Neutrophil (primary cell): ENCODE data around the gene LPAR5.
"Not testable (repeated sequence)": the region's sequence is repeated elsewhere in the genome, so short reads cannot be mapped to it uniquely, and the experiment has no call there.

Source experiments
- H3K27ac ChIP-seq: fragments of 200-600 bp; sonication (generic); 2 replicates; pipeline ENCODE4 v1.5.1; 2016; ENCODE audit warnings: mild to moderate bottlenecking, moderate library complexity
- H3K27me3 ChIP-seq: fragments of 200-600 bp; sonication (generic); 2 replicates; pipeline ENCODE4 v1.6.0; 2016; ENCODE audit warnings: mild to moderate bottlenecking
- H3K36me3 ChIP-seq: fragments of 200-600 bp; sonication (generic); 2 replicates; pipeline ENCODE4 v1.5.1; 2017
- H3K4me1 ChIP-seq, 2 experiments: fragments of 200-600 bp in 1 of 2; sonication (generic) in 1 of 2; 1 replicate in 1 of 2; 2 replicates in 1 of 2; pipeline versions ENCODE4 v1.5.1 to v1.6.1; 2013 to 2016; ENCODE audit warnings: low read depth in 1 of 2, low read length in 1 of 2, mild to moderate bottlenecking in 1 of 2, moderate library complexity in 1 of 2; ENCODE audit not compliant: control insufficient read depth in 1 of 2, insufficient read depth in 1 of 2
- H3K4me3 ChIP-seq, 2 experiments: fragments of 200-600 bp in 1 of 2; sonication (generic) in 1 of 2; 1 replicate in 1 of 2; 2 replicates in 1 of 2; pipeline ENCODE4 v1.5.1; 2013 to 2016; ENCODE audit warnings: low read depth in 1 of 2, low read length in 1 of 2, mild to moderate bottlenecking in 1 of 2, moderate library complexity in 1 of 2
- H3K9me3 ChIP-seq: fragments of 200-600 bp; sonication (generic); 2 replicates; pipeline ENCODE4 v1.5.1; 2016
- TF ChIP-seq, protein P1 (sequence below): fragments of 200-600 bp; sonication (generic); IDR thresholded peaks from 2 replicates; pipeline ENCODE4 v1.5.1; 2016; ENCODE audit warnings: antibody characterized with exemption

The LPAR5 gene

DNA sequence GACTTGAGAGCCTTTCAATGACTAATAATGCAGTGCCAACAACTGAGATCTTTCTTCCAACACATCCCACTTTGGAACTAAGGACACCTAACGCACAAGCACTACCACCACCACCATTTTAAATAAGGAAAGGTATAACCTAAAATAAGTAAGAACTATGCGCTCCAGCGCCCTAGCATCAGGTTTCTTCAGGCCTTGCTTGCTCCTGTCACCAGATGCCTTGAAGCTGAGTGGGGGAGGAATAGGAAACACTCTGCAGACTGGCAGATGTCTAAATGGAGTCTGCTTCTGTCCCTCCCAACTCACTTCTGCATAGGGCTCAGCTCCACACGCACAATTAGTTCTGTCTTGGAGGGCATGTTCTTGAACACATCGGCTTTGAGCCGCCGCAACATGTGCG is 43.7 kb downstream of the LPAR5 start:
- Histone ChIP-seq H3K27me3 (no peaks in the 10 kb centered on the region), H3K9me3 (no peaks in the 10 kb centered on the region), H3K27ac (no peak overlapping the region), H3K36me3 (peaks cover 99% of the 10 kb centered on the region), H3K4me1 (no peaks in the 10 kb centered on the region), H3K4me3 (no peak overlapping the region)
- TF ChIP-seq, protein P1, sequence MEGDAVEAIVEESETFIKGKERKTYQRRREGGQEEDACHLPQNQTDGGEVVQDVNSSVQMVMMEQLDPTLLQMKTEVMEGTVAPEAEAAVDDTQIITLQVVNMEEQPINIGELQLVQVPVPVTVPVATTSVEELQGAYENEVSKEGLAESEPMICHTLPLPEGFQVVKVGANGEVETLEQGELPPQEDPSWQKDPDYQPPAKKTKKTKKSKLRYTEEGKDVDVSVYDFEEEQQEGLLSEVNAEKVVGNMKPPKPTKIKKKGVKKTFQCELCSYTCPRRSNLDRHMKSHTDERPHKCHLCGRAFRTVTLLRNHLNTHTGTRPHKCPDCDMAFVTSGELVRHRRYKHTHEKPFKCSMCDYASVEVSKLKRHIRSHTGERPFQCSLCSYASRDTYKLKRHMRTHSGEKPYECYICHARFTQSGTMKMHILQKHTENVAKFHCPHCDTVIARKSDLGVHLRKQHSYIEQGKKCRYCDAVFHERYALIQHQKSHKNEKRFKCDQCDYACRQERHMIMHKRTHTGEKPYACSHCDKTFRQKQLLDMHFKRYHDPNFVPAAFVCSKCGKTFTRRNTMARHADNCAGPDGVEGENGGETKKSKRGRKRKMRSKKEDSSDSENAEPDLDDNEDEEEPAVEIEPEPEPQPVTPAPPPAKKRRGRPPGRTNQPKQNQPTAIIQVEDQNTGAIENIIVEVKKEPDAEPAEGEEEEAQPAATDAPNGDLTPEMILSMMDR = no peak

DNA sequence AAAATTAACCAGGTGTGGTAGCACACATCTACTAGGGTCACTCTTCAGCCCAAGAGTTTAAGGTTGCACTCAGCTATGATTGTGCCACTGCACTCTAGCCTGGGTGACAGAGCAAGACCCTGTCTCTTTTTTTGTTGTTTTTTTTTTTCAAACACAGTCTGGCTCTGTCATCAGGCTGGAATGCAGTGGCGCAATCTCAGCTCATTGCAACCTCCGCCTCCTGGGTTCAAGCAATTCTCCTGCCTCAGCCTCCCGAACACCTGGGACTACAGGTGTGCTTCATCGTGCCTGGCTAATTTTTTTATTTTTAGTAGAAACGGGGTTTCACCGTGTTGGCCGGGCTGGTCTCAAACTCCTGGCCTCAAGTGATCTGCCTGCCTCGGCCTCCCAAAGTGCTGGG is 49.2 kb downstream of the LPAR5 start:
- H3K27ac ChIP-seq, H3K4me3 ChIP-seq, H3K4me1 ChIP-seq, H3K9me3 ChIP-seq, H3K27me3 ChIP-seq: not testable (repeated sequence)
- H3K36me3 ChIP-seq = peaks cover 99% of the 10 kb centered on the region

- no peak overlapping the region for H3K27ac ChIP-seq
- H3K4me3 ChIP-seq = no peak overlapping the region
- H3K4me1 ChIP-seq = no peaks in the 10 kb centered on the region
- no peaks in the 10 kb centered on the region for H3K27me3 ChIP-seq
- peaks cover 98% of the 10 kb centered on the region for H3K36me3 ChIP-seq
- TF ChIP-seq, protein P1 = no peak
- no peaks in the 10 kb centered on the region for H3K9me3 ChIP-seq
These were observed 51.5 kb downstream of the LPAR5 start for GRCh38 chr12:6584293-6584692.

- no peak overlapping the region for H3K4me3 ChIP-seq
- H3K27me3 ChIP-seq = no peaks in the 10 kb centered on the region
- no peaks in the 10 kb centered on the region for H3K9me3 ChIP-seq
- TF ChIP-seq, protein P1 = no peak
- no peaks in the 10 kb centered on the region for H3K4me1 ChIP-seq
- peaks cover 98% of the 10 kb centered on the region for H3K36me3 ChIP-seq
- no peak overlapping the region for H3K27ac ChIP-seq
These were observed 52.8 kb downstream of the LPAR5 start for GRCh38 chr12:6582959-6583358.

- H3K9me3 ChIP-seq = no peaks in the 10 kb centered on the region
- no peak overlapping the region for H3K4me3 ChIP-seq
- H3K36me3 ChIP-seq = peaks cover 98% of the 10 kb centered on the region
- TF ChIP-seq, protein P1 = no peak
- H3K4me1 ChIP-seq = no peaks in the 10 kb centered on the region
- no peaks in the 10 kb centered on the region for H3K27me3 ChIP-seq
- H3K27ac ChIP-seq = no peak overlapping the region
These were observed 53.6 kb downstream of the LPAR5 start for GRCh38 chr12:6582196-6582595.

GRCh38 chr12:6575648-6576047 is 60.1 kb downstream of the LPAR5 start:
- Histone ChIP-seq H3K4me1 (no peaks in the 10 kb centered on the region), H3K27me3 (no peaks in the 10 kb centered on the region), H3K36me3 (peaks cover 96% of the 10 kb centered on the region), H3K9me3 (no peaks in the 10 kb centered on the region), H3K27ac (no peak overlapping the region), H3K4me3 (no peak overlapping the region)
- TF ChIP-seq, protein P1 = no peak
